Measurements from ENCODE around the gene CCDC9.
"Not testable (repeated sequence)": the region's sequence is repeated elsewhere in the genome, so short reads cannot be mapped to it uniquely, and the experiment has no call there.

CCDC9 gene

GRCh38 chr19:47261946-47262793 lies 5.8 kb downstream of the CCDC9 start:
- not testable (repeated sequence) for DNase-seq

GRCh38 chr19:47264629-47265028 lies 8.3 kb downstream of the CCDC9 start:
- DNase-seq: no peak

- no peak for DNase-seq
These were observed 10.1 kb downstream of the CCDC9 start for GRCh38 chr19:47266401-47266941.

GRCh38 chr19:47267350-47267759 lies 11.0 kb downstream of the CCDC9 start:
- no peak for DNase-seq

- no peak for DNase-seq
These were observed 11.7 kb downstream of the CCDC9 start for GRCh38 chr19:47268028-47268427.

GRCh38 chr19:47269596-47269995 lies 13.3 kb downstream of the CCDC9 start:
- DNase-seq: no peak

GRCh38 chr19:47270408-47270807 lies 14.1 kb downstream of the CCDC9 start:
- no peak for DNase-seq

- DNase-seq: no peak
These were observed 15.6 kb downstream of the CCDC9 start for GRCh38 chr19:47271949-47272348.

GRCh38 chr19:47272448-47273312 lies 16.4 kb downstream of the CCDC9 start:
- DNase-seq: no peak

GRCh38 chr19:47273313-47274070 lies 17.2 kb downstream of the CCDC9 start:
- DNase-seq: peak; percentile 92

GRCh38 chr19:47274071-47274890 lies 18.0 kb downstream of the CCDC9 start, which contains the start of gene INAFM1:
TSS of gene INAFM1 (plus strand) at chr19:47274885. CDS start at chr19:47274920, 35 bp downstream.
- DNase-seq: peak; percentile 98

- DNase-seq: no peak
These were observed 18.8 kb downstream of the CCDC9 start for GRCh38 chr19:47274891-47275761.

GRCh38 chr19:47275791-47276461 lies 19.6 kb downstream of the CCDC9 start:
- no peak for DNase-seq

GRCh38 chr19:47276513-47276912 lies 20.2 kb downstream of the CCDC9 start:
- not testable (repeated sequence) for DNase-seq

- peak; percentile 55 for DNase-seq
These were observed 24.0 kb downstream of the CCDC9 start for GRCh38 chr19:47280183-47280797.

GRCh38 chr19:47283405-47284059 lies 27.2 kb downstream of the CCDC9 start:
- no peak for DNase-seq

- DNase-seq: peak; percentile 72
These were observed 28.1 kb downstream of the CCDC9 start for GRCh38 chr19:47284324-47284899.

GRCh38 chr19:47296036-47296435 lies 39.7 kb downstream of the CCDC9 start:
- DNase-seq: peak; percentile 87

GRCh38 chr19:47300867-47301266 lies 44.5 kb downstream of the CCDC9 start:
- DNase-seq: not testable (repeated sequence)
